Glutamatergic neuron (in vitro differentiated cells): ENCODE results near the gene MYH13. TPM values are rescaled to one million over a fixed set of nuclear protein-coding genes. Genes with fewer than 3 reads are reported as not detected.

ENCODE experiments used
- DNase-seq: peaks from one replicate; pipeline ENCODE4 v3.0.0; 2022
- H3K27ac Mint-ChIP-seq: one replicate; pipeline ENCODE4 v1.8.0; 2020; ENCODE audit warnings: mild to moderate bottlenecking, mixed read lengths, inconsistent platforms; ENCODE audit not compliant: unreplicated experiment
- H3K27me3 Mint-ChIP-seq: one replicate; pipeline ENCODE4 v1.8.0; 2020; ENCODE audit warnings: mild to moderate bottlenecking, moderate library complexity, mixed read lengths, inconsistent platforms; ENCODE audit not compliant: unreplicated experiment
- H3K36me3 Mint-ChIP-seq: one replicate; pipeline ENCODE4 v1.8.0; 2020; ENCODE audit warnings: mild to moderate bottlenecking, mixed read lengths, inconsistent platforms; ENCODE audit not compliant: unreplicated experiment
- H3K4me1 Mint-ChIP-seq: one replicate; pipeline ENCODE4 v1.8.0; 2020; ENCODE audit warnings: mild to moderate bottlenecking, low read depth, mixed read lengths, inconsistent platforms; ENCODE audit not compliant: unreplicated experiment
- H3K4me3 Mint-ChIP-seq: one replicate; pipeline ENCODE4 v1.8.0; 2020; ENCODE audit warnings: mild to moderate bottlenecking, mixed read lengths, inconsistent platforms; ENCODE audit not compliant: unreplicated experiment
- H3K9me3 Mint-ChIP-seq: one replicate; pipeline ENCODE4 v1.8.0; 2020; ENCODE audit warnings: mild to moderate bottlenecking, moderate library complexity, mixed read lengths, inconsistent platforms; ENCODE audit not compliant: unreplicated experiment
- total RNA-seq: library from RNA; stranded (reverse); fragmentation: NEBNext Ultra II Directional; extraction: Animal tissue kit (Norgen Biotek cat#: 25700); gene quantifications from one replicate; pipeline ENCODE4 v1.2.1, GENCODE V29; 2021; ENCODE audit not compliant: unreplicated experiment
- TF ChIP-seq, protein P1 (sequence below): fragments of 200-600 bp; sonication (generic); IDR thresholded peaks from one replicate; pipeline ENCODE4 v1.5.0; 2021; ENCODE audit not compliant: partially characterized antibody, unreplicated experiment

The MYH13 gene
- total RNA-seq, 1 donor from 2014 or later: not detected

DNA sequence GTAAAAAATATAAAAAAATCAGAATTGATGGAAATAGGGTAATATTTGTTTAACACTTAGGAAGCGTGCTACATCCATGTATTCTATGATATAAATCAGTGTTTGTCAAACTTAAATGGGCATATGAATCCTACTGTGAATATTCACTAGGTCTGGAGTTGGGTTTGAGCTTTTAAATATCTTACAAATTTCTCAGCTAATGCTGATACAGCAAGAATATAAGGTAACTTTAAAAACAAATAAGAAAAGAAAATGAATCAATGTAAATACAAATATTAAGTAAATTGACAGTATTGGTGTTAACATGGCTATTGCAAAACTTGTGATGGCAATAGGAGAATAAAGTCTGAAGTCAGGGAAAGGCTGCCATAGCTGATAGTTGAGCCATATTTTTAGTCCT is 3.6 kb downstream of the MYH13 start:
- no peak overlapping the region for H3K4me3 Mint-ChIP-seq
- H3K27me3 Mint-ChIP-seq: no peaks in the 10 kb centered on the region
- no peaks in the 10 kb centered on the region for H3K36me3 Mint-ChIP-seq
- no peak overlapping the region for H3K27ac Mint-ChIP-seq
- no peaks in the 10 kb centered on the region for H3K9me3 Mint-ChIP-seq
- TF ChIP-seq, protein P1, sequence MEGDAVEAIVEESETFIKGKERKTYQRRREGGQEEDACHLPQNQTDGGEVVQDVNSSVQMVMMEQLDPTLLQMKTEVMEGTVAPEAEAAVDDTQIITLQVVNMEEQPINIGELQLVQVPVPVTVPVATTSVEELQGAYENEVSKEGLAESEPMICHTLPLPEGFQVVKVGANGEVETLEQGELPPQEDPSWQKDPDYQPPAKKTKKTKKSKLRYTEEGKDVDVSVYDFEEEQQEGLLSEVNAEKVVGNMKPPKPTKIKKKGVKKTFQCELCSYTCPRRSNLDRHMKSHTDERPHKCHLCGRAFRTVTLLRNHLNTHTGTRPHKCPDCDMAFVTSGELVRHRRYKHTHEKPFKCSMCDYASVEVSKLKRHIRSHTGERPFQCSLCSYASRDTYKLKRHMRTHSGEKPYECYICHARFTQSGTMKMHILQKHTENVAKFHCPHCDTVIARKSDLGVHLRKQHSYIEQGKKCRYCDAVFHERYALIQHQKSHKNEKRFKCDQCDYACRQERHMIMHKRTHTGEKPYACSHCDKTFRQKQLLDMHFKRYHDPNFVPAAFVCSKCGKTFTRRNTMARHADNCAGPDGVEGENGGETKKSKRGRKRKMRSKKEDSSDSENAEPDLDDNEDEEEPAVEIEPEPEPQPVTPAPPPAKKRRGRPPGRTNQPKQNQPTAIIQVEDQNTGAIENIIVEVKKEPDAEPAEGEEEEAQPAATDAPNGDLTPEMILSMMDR: no peak
- no peak for DNase-seq
- H3K4me1 Mint-ChIP-seq: no peaks in the 10 kb centered on the region

DNA sequence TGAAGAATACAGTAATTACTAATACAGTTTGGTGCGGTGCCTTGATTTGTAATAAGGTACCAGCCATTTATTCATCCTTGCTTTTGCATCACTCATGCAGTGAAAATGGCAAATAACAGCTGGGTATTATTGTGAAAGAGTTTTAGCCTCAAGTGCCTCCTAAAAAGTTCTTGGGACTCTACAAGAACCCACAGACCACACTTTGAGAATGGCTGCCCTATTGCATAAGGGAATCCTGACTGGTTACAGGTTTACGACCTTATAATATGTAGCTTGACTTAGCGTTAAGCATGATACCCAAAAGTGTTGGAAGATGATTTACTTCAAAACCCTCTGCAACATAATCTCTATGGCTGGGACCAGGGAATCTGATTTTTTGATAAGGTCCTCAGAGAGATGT is 4.2 kb downstream of the MYH13 start:
- no peak overlapping the region for H3K27ac Mint-ChIP-seq
- H3K9me3 Mint-ChIP-seq: no peaks in the 10 kb centered on the region
- H3K4me3 Mint-ChIP-seq: no peak overlapping the region
- H3K27me3 Mint-ChIP-seq: no peaks in the 10 kb centered on the region
- no peaks in the 10 kb centered on the region for H3K4me1 Mint-ChIP-seq
- no peak for DNase-seq
- TF ChIP-seq, protein P1: no peak
- no peaks in the 10 kb centered on the region for H3K36me3 Mint-ChIP-seq

DNA sequence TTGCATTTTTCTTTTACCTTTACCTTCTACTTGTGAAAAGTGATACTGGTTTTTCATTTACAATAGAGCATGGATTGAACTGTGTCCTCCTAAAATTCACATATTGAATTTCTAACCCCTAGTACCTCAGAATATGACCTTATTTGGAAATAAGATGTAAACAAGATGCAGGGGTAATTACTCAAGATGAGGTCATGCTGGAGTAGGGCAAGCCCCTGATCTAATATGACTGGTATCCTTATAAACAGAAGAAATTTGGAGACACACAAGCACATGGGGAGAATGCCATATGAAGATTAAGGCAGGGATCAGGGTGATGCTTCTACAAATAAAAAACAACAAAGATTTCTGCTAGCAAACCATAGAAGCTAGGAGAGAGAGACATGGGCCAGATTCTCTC is 12.2 kb downstream of the MYH13 start:
- H3K4me1 Mint-ChIP-seq: no peaks in the 10 kb centered on the region
- H3K9me3 Mint-ChIP-seq: peaks cover 1% of the 10 kb centered on the region
- TF ChIP-seq, protein P1: no peak
- H3K36me3 Mint-ChIP-seq: peaks cover 2% of the 10 kb centered on the region
- H3K4me3 Mint-ChIP-seq: no peak overlapping the region
- no peak for DNase-seq
- peaks cover 4% of the 10 kb centered on the region for H3K27me3 Mint-ChIP-seq
- H3K27ac Mint-ChIP-seq: no peak overlapping the region

DNA sequence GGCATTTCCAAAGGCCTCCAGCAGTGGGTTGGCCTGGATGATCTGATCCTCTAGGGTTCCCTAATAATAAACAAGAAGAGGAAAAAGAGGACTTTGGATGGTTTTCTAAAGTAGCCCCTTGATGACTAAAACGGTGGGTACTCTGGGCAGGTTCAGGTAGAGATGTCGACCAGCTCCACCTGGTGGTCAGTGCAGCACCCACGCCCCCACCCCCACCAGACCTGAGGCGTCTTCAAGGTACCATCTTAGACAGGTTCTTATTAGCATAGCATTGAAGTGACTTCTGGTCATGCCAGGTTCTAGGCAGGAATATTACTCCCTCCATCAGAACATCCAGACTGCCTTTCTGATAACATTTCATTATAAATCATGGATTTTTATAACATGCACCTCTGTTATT is 15.0 kb downstream of the MYH13 start:
- Mint-ChIP-seq H3K27ac (no peak overlapping the region), H3K36me3 (peaks cover 5% of the 10 kb centered on the region), H3K27me3 (peaks cover 4% of the 10 kb centered on the region), H3K9me3 (peaks cover 1% of the 10 kb centered on the region), H3K4me1 (no peaks in the 10 kb centered on the region), H3K4me3 (no peak overlapping the region)
- TF ChIP-seq, protein P1: peak; percentile 58
- peak; percentile 28 for DNase-seq

DNA sequence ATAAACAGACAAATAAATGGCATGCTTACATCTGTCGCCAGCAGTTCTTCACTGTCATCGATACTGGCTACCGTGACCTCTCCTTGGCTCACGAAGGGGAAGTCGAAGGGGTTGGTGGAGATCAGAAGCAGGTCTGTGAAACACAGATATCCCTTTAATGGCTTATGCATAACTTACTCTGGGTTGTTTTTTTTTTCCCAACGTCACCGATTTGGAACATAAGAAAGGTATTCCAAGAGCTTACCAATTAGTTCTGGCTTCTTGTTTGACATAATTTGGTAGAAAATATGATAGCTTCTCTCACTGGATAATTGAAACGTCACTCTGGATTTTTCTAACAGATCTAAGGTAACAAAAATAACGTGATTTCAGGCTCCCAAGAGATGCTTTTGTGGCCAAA is 18.2 kb downstream of the MYH13 start:
- H3K4me1 Mint-ChIP-seq: no peaks in the 10 kb centered on the region
- TF ChIP-seq, protein P1: no peak
- H3K27me3 Mint-ChIP-seq: no peaks in the 10 kb centered on the region

More for the DNA sequence above, 18.2 kb downstream of the MYH13 start:
- H3K27ac Mint-ChIP-seq: no peak overlapping the region
- H3K4me3 Mint-ChIP-seq: no peak overlapping the region
- DNase-seq: no peak
- no peaks in the 10 kb centered on the region for H3K9me3 Mint-ChIP-seq
- peaks cover 5% of the 10 kb centered on the region for H3K36me3 Mint-ChIP-seq
